GM21576 (cell line): ENCODE data around the gene LCN6.
A peak's percentile ranks its signal among the peaks of the same experiment; 100 is the strongest.
"Not testable (repeated sequence)": the region's sequence is repeated elsewhere in the genome, so short reads cannot be mapped to it uniquely, and the experiment has no call there.

Experiments
- ATAC-seq: cut with Tn5 transposase; IDR thresholded peaks from one replicate; pipeline ENCODE4 v1.9.1; 2021; ENCODE audit warnings: mild to moderate bottlenecking, moderate library complexity; ENCODE audit not compliant: unreplicated experiment

LCN6 gene

DNA sequence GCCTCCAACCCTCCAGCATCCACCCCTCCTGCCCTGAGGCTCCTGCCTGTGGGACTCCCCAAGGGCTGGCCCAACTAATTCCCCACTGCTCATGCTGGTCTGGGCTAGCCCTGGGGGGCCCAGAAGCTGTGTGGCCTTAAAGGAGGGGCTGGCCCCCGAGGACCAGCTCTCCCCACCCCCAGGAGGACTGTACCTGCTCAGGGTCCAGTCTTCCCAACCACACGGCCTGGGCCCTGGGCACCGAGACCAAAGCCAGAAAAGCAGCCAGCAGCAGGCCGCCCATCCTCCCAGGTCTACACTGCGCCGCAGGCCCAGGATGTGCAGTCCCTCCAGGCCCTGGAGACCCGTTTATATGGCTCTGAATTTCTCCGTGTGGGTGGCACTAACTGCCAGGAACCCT, at the start of gene LCN6:
TSS of gene LCN6 (minus strand) at position 325 of the 400 bp plus-strand sequence. CDS start at position 283, 42 bp downstream.
- no peak for ATAC-seq

- ATAC-seq = not testable (repeated sequence)
Observed at GRCh38 chr9:136796775-136797347, 48.5 kb upstream of the LCN6 start.

- no peak for ATAC-seq
Observed at GRCh38 chr9:136796238-136796774, 48.0 kb upstream of the LCN6 start, which contains the start of gene CCDC183. TSS of gene CCDC183 (plus strand) at chr9:136796338. CDS start at chr9:136796398, 60 bp downstream.

DNA sequence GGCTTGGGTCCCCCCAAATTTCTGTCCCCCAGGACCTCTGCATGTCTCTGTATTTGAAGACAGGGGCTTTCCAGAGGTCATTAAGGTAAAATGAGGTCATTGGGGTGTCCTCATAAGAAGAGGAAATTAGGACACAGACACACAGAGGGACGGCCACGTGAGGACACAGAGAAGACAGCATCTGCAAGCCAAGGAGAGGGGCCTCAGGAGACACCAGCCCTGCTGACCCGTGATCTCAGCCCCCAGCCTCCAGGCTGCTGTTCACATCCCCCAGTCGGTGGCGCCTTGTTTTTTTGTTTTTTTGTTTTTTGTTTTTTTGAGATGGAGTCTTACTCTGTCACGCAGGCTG, 46.6 kb upstream of the LCN6 start:
- no peak for ATAC-seq

DNA sequence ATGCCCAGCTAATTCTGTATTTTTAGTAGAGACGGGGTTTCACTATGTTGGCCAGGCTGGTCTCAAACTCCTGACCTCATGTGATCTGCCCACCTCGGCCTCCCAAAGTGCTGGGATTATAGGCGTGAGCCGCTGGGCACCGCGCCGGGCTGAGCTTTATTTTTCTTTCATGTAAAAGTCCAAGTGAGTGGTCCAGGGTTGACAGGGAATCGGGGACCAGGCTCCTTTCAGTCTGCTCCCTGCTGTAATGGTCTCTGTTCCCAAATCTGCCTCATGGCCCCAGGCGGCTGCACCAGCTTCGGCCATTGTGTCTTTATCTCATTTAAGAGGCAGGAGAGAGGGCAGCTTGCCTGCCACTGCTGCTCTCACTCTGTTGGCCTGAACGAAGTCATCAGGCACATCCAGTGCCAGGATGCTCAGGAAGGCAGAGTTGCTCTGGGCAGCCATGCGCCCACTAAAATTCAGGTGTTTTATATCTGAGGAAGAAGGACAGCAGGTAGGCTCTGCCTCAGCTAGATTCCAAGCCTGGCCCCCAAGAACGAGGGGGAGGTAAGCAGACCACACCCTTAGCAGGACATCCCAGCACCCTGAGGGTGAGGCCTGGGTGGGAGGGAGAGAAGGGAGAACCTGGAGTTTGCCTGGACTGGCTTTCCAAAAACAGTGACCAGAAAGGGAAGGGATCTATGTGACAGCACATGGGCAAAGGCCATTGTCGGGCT, 46.1 kb upstream of the LCN6 start:
- no peak for ATAC-seq

- no peak for ATAC-seq
Observed at GRCh38 chr9:136793086-136793946, 45.0 kb upstream of the LCN6 start.

DNA sequence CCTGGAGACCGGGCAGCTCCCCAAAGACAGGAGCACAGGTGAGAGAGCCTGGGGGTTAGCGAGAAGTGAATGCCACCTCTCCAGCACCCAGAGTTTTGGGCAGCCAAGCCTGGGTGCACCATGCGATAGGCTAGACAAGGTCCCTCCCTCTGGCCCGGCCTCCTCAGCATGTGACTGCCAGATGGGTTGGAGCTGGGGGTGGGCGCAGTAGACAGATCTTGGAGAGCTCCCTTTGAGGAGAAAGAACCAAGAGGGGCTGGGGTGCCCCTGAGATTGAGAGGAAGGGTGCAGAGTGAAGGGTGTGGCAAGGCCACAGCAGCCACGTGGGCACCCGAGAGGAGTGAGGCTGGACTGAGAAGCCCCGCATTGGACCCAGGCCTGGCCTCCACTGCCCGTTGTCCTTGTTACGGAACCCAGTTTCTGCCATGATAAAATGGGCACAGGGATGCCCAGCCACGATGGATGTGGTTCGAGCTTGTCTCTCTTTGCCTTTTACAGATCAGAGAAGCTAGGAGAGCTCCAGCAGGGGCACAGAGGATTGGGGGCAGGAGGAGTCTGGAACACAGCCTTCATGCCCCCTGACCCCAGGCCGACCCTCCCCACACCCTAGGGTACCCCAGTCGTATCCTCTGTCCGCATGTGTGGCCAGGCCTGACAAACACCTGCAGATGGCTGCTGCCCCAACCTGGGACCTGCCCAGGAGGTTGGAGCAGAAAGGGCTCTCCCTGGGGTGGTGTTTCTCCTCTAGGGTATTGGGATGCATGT, 44.2 kb upstream of the LCN6 start:
- ATAC-seq = no peak

- ATAC-seq = peak; percentile 25
Observed at GRCh38 chr9:136791516-136792276, 43.4 kb upstream of the LCN6 start.

DNA sequence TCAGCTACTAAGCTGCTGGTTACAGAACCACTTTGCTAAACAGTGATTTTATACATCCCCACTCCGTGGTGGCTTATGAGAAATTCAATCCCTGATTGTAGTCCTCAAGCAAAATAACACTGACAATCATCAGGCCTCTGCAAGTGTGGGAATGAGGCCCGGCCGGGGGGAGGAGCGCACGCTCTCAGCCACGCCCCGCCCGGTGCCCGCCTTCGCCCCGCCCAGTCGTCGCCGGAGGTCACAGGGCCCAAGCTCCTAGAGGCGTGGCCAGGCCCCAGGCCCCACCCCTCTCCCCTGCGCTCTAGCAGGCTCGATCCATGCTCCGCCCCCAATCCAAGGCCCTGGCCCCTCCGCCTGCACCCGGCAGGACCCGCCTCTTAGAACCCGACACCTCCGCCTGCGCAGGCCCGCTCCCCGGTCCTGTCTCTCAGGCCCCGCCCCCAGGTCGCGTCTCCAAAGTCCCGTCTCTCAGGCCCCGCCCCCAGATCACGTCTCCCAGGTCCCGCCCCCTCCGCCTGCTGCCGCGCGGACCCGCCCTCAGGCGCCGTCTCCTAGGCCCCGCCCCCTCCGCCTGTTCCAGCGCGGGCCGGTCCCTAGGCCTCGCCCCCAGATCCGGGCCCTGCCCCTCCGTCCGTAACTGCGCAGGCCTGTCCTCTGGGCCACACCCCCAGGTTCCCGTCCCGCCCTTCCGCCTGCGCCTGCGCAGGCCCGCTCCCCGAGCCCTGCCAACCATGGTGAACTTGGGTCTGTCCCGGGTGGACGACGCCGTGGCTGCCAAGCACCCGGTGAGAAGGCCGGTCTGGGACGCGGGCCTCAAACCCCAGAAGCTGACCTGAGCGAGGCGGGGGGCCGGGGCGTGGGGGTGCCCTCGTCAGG, 42.6 kb upstream of the LCN6 start, which contains the start of gene TMEM141:
TSS of gene TMEM141 (plus strand) at position 705 of the 876 bp plus-strand sequence. CDS start at position 732, 27 bp downstream.
- peak; percentile 79 for ATAC-seq

DNA sequence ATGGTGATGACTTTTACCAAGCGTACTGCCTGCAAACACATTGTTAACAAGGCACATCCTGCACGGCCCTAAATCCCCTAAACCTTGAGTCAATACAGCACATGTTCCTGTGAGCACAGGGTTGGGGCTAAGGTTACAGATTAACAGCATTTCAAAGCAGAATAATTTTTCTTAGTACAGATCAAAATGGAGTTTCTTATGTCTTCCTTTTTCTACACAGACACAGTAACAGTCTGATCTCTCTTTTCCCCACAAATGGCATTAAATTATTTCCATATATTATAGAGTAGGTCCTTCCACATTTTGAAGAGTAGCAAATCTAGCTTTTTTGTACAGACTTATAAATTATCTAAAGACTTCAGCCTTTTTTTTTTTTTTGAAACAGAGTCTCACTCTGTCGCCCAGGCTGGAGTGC, 41.2 kb upstream of the LCN6 start:
- no peak for ATAC-seq

DNA sequence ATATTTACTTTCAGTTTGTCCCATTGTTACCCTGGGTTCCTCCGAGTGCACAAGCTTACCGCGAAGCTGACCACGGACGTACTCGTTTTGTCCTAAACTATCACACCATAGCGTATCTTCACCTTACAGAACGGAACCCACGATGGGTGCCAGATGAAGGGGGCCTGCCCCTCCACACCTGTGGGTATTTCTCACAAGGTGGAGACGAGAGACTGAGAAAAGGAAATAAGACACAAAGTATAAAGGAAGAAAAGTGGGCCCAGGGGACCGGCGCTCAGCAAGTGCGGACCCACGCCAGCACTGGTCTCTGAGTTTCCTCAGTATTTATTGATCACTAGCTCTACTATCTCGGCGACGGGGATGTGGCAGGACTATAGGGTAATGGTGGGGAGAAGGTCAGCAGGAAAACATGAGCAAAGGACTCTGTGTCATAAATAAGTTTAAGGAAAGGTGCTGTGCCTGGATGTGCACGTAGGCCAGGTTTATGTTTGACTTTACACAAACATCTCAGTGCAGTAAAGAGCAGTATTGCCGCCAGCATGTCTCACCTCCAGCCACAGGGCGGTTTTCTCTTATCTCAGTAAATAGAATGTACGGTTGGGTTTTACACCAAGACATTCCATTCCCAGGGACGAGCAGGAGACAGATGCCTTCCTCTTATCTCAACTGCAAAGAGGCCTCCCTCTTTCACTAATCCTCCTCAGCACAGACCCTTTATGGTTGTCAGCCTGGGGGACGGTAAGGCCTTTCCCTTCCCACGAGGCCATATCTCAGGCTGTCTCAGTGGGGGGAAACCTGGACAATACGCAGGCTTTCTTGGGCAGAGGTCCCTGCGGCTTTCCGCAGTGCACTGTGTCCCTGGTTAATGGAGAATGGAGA, 40.6 kb upstream of the LCN6 start:
- not testable (repeated sequence) for ATAC-seq

DNA sequence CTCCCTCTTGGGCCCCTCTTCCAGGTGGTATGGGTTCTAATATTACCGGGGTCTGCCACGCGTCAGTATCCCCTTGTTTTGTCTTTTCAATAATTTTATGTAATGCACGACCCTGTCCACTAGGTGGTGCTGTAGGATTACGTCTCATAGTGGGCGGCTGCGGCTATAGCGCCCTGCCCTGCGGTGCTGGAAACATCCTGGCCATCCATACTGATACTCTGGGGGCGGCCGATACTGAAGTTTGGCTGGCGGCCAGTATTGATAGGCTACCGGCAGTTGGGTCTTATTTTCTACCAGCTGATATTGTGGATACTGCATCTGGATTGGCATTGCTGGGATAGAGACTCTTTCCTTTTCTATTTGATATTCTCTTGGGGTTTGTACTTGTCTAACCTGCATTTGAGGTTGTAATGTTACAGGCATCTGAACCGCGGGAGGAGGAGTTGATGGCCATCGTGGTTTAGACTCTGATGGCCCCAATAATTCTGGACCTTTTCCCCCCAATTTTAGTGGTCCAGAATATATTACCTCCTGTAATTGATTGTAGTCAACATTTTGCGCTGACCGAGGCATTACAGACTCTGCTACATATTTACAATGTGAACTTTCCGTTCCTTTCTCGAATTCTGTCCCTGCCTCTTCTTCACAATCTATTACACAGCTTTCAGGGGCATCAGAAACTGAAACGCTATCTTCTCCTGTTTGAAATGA, 39.5 kb upstream of the LCN6 start:
- no peak for ATAC-seq

GRCh38 chr9:136786983-136787382, 38.7 kb upstream of the LCN6 start:
- not testable (repeated sequence) for ATAC-seq

- ATAC-seq = no peak
Observed at GRCh38 chr9:136786451-136786850, 38.1 kb upstream of the LCN6 start.

- not testable (repeated sequence) for ATAC-seq
Observed at GRCh38 chr9:136785565-136786355, 37.4 kb upstream of the LCN6 start.

DNA sequence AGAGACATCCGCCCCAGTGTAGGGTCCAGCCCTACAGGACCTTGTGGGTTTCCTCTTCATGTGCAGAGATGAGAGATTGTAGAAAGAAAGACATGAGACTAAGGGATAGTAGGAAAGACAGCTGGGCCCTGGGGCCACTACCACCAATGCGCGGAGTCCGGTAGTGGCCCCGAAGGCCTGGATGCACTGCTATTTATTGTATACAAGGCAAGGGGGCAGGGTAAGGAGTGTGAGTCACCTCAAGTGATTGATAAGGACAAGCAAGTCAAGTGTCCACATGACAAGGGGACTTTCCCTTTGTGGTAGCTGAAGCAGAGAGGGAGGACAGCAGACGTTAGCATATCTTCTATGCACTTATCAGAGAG, 36.7 kb upstream of the LCN6 start:
- ATAC-seq = no peak
